DMS 273 (cell line): Measurements from ENCODE around the gene LYRM4.

ENCODE experiments used
- DNase-seq: peaks from one replicate; lab custom pipeline; 2025; ENCODE audit not compliant: unreplicated experiment; lab: John Stamatoyannopoulos, UW

The LYRM4 gene

GRCh38 chr6:5178806-5179205 is 81.9 kb downstream of the LYRM4 start:
- no peak for DNase-seq

GRCh38 chr6:5175635-5176034 is 85.1 kb downstream of the LYRM4 start:
- no peak for DNase-seq

DNA sequence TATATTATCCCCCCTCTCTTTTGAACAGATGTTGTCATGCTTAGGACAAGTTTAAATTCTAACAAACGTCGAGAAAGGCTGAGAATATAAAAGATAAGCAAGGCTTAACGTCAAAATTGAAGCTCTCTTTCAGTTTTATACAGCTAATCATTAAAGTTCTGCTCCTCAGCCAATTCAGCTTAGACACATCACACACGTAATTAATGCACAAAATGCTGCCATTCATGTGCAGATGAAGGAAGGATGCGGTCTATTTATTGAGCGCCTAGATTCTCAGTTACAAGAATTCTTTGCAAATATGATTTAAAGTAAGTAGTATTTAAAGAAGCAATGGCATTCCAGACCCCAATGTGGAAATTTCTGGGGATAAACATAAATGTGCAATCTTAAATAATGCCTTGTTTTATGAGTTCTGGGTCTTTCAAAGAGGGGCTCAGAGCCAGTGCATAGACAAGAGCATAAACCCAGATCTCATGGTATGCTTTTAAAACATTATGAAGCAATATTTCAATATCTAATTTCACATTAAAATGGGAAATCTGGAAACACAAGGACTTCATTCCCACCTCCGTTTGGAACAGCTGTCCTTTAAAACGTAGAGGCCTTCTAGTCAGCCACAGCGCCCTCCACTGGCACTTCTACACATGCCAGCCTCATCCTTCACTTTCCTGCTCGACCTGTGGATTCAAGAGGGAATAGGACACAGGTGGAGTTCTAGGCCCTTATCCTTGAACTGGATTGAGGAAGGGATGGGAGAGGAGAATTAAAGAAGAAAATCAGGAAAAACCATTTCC is 85.8 kb downstream of the LYRM4 start:
- DNase-seq, result peak; percentile 73

DNA sequence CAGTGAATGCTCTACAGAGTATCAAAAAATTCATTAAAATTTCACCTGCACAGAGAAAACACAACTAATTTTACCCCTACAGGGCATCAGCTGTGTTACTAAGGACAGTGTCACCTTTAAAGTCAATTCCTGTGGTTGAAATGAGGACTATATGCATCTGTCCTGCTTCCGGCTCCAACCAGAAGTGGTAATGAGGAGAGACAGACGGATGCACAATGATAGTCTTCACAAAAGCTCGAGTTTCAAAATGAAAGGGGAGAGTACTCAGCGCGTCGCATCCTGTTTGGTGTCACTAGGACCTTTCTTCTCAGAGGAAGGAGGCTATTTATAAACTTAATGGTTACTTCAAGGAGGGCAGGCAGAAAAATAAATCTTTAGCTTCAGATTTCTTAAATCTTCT is 86.5 kb downstream of the LYRM4 start:
- peak; percentile 18 for DNase-seq

GRCh38 chr6:5173810-5174209 is 86.9 kb downstream of the LYRM4 start:
- no peak for DNase-seq

DNA sequence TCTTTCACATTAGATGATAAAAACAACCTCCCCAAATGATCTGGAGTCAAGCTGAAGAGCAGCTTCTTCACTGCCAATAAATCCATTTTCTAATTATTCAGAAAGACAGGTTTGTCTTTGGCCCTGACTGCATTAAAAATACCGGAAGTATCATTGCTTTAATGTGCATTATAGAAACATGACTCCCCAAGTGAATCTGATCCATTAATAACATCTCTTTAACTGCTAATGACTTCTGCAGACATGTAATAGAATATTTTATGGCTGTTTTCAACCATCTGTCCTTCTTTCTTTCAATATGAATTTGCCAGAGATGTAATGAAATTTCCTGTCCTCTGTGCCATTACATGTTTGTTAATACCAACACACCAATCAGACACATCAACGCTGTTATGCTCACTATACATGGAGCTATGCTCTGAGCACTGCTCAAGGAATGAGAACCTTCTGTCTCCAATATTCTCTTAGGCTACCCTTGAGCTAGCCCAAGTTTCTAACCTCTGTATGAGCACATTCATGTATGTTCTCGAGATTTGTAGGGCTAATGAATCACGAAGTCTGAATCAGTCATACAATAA is 87.8 kb downstream of the LYRM4 start:
- DNase-seq, result peak; percentile 48

GRCh38 chr6:5172041-5172653 is 88.6 kb downstream of the LYRM4 start:
- no peak for DNase-seq

- DNase-seq, result no peak
Measured at GRCh38 chr6:5167501-5167900, 93.2 kb downstream of the LYRM4 start.

DNA sequence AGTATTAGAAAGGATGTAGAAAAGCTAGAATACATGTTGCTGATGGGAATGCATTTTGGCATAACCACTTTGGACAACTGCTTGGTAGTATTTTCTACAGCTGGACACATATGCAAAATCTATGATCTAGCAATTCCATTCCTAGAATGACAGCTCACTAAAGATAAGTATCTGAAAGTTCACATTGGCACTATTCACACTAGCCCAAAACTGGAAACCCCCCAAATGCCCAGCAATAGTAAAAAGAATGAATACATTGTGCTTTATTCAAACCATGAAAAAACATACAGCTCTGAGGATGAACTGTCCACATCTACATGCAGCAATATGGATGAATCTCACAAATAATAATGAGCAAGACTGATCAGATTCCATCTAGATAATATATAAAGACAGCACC is 96.7 kb downstream of the LYRM4 start:
- DNase-seq, result no peak

DNA sequence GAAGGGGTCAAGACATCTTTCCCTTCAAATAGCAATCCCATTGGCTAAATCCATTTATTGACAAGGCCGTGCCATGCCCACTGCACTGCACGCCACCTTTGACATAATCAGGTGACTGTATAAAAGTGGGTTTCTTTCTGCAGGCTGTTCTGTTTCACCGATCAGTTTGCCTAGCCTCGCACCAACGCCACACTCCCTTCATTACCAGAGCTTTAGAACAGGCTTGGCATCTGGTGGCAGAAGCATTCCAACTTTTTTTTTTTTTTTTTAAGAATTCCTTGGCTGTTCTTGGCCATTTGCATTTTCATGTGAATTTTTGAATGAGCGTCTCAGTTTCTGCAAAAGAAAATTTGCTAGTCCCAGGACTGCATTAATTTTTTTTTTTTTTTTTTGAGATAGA is 97.5 kb downstream of the LYRM4 start:
- peak; percentile 64 for DNase-seq

DNA sequence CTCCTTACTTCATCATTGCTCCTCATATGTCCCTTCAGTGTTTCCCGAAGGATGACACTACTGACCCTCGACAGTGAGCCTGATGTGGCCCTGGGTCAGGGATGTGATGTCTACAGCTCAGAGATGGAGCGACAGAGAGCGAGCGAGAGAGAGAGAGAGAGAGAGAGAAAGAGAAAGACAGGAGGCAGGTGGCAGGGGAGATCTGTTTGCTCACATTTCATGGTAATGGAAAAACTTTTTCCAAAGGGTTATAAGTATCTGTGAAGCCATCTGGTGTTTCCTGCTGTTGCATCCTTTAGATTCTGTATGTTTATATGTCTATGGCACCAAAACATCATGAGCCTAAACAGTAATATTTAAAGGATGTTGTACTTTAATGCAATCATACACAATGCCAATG is 98.4 kb downstream of the LYRM4 start:
- DNase-seq, result peak; percentile 83

DNA sequence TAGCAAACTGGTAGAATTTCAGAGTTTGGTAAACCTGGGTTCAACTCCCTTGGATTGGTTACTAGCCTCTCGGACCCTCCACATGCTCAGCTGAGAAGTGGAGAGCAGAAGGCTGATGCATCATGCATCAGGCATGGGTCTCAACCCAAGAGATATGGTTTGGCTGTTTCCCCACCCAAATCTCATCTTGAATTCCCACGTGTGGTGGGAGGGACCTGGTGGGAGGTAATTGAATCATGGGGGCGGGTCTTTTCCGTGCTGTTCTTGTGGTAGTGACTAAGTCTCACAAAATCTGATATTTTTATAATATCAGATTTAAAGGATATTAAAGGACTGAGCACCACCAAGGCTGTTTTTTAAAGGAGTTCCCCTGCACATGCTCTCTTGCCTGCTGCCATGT is 100.5 kb downstream of the LYRM4 start:
- no peak for DNase-seq

DNA sequence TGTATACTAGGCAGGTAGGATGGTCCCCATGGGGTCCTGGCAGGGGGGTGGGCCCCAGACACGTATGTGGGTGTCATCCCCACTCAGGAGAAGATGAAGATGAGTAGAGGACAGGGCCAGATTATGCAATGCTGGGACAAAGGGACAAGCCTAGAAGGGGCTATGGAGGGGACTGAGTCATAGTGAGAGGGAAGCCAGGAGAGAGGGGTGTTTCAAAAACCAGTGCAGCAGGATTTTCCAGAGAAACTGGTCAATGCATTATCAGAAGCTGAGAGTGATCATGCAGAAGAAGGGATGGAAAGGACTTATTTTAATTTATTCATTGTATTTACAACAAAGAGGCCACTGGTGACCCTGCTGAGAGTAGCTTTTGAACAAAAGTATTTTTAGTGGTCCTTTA is 101.6 kb downstream of the LYRM4 start:
- DNase-seq, result no peak

GRCh38 chr6:5158180-5158579 is 102.6 kb downstream of the LYRM4 start:
- no peak for DNase-seq

DNA sequence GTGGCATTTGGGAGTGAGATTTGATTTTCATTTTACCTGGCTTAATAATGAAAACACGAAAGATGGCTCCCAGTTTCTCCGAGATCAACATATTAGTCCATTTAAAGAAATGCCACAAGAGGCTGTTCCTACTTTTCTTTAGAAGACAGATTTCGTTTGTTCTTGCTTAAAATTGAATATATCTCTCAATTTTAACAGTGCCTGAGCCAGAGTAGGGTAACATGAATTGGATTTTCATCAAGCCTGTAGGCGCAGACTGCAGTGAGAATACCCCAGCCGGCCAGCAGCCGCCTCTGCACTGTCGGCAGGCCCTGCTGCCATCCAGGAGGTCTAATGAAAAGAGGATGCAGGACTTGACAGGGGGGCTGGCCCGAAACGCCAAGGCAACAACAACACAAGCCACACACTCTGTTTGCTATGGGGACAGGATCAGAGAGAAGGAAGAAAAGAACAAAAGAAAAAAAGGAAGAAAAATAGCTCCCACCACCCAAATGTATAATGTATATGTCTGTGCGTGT is 103.1 kb downstream of the LYRM4 start:
- DNase-seq, result no peak

DNA sequence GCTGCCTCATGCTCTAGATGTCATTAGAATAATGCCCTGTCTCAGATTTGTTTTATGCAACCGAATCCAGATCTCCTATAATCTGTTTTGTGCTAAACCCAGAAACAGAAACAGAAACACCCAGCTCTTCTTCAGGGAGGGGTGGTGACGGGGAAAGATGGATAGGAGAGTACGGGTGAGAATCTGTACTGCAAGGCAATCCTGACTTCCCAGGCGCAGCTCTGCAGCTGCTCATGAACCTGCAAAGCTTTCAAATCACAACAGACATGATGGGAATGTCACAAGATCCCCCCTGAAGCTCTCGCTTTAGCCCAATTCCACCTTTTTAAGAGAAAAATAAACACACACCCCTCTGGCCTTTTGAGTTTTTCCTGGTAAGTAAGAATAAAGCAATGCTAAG is 104.1 kb downstream of the LYRM4 start:
- DNase-seq, result no peak

- DNase-seq, result no peak
Measured at GRCh38 chr6:5155906-5156305, 104.8 kb downstream of the LYRM4 start.

GRCh38 chr6:5153186-5153585 is 107.6 kb downstream of the LYRM4 start:
- no peak for DNase-seq

GRCh38 chr6:5152460-5152859 is 108.3 kb downstream of the LYRM4 start:
- no peak for DNase-seq

- no peak for DNase-seq
Measured at GRCh38 chr6:5151955-5152401, 108.8 kb downstream of the LYRM4 start.

DNA sequence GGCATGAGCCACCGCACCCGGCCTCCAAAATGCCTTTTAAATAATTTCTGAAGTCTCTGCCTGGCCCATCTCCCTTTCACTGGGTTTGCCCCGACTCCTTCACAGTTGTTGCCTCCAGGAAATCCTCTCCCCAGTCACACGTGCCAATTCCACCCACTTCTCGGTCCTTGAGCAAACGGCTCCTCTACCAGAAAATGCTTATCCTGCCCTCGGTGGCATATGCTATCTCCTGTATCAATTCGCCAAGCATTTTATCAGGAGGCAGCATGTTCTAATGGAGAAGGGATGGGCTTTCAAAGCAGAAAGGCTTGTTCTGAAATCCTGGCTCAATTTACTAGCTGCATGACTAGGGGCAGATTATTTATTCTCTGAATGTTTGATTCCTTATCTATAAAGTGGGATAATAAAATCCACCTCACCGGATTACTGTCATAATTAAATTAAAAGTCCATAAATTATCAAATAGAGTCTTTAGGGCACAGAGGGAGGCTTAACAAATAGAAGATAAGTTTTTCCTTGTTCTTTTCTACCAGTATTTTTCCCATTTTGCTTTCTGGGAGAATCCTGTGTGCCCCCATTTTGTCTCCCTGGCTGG is 109.3 kb downstream of the LYRM4 start:
- no peak for DNase-seq
